IPS DF 19.7 (cell line): ENCODE data around the gene CCT3.
"Not testable (repeated sequence)": the region's sequence is repeated elsewhere in the genome, so short reads cannot be mapped to it uniquely, and the experiment has no call there.

Source experiments
- DNase-seq: peaks from one replicate; pipeline ENCODE4 v3.0.0-alpha.2; 2013; ENCODE audit warnings: low read depth, low spot score

CCT3 gene

DNA sequence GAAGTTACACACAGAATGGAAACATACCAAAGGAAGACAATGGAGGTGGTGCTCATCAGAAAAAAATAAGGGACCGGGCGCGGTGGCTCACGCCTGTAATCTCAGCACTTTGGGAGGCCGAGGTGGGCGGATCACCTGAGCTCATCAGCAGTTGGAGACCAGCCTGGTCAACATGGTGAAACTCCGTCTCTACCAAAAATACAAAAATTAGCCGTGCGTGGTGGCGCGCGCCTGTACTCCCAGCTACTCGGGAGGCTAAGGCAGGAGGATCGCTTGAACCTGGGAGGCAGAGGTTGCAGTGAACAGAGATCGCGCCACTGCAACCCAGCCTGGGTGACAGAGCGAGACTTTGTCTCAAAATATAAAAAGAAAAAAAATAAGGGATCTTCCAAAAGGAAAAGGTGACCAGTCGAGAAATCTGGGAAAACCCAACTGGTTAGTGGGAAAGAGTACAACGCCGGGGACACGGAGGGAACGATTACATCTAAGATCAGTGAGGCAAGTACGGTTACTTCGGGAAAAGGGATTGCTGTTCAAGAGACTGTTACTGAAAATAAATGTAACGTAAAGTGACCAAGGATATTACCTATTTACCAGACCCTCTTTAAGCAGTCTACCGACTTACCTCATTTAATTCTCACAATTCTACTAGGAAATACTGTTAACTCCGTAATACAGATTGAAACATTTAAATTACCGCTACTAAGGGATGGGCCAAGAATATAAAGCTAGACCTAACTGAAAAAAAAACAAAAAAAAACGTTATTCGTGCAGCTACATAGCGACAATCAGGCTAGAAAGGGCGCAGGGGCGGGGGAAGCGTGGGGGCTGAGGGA, 822 bp downstream of the CCT3 start:
- DNase-seq = no peak

DNA sequence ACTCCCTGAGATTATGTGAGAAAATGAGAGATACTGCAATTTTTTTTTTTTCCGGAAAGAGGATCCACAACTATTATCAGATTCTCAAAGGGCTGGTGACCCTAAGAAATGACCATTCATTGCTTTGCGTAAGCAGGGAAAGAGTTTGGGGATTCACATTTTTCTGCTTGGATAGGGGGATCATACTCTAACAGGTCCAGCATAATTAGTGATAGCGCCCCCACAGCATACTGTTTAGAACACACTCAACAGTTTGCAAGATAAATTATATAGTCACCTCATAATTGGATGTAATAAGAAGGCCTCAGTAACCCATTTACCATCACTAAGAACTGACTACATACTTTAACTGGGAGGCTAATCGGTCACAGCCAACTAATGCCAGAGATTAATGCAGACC, 1.9 kb downstream of the CCT3 start:
- DNase-seq = no peak

DNA sequence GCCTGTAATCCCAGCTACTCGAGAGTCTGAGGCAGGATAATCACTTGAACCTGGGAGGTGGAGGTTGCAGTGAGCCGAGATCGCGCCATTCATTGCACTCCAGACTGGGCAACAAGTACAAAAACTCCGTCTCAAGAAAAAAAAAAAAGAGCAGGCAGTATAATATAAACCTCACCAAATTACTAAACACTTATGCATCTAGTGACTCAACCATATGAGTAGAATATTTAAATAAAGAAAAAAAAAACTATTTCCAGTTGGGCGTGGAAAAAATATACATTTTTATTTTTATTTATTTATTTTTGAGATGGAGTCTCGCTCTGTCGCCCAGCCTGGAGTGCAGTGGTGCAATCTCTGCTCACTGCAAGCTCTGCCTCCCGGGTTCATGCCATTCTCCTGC, 14.9 kb downstream of the CCT3 start:
- not testable (repeated sequence) for DNase-seq

DNA sequence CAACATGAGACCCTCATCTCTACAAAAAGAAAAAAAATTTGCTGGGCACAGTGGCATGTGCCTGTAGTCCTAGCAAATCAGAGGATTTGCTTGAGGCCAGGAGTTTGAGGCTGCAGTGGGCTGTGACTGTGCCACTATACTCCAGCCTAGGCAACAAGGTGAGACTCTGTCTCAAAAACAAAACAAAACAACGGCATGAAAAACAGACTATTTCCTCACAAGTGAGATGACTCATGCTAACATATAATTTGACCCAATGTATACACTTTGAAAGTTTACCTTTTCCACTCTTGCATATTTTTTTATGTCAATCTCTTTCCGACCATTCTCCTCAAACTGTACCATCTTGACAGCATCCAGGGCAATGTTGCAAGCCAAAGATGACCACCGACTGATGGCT, 17.5 kb downstream of the CCT3 start:
- DNase-seq = no peak

DNA sequence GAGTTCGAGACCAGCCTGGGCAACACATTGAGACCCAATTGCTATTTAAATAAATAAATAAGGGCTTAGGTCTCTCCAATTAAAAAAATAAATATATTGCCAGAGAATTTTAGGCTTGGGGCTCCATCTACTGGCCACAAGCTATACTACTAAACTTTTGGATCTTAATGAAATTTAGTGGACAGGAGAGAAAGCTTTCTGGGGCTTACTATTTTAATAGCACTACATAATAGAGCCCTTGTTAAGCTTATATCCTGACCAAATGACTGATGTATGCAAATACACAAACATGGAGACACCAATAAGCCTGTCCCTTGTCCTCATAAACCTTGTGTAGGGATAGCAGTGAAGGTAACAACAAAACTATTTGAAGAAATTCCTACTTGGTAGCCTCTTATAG, 18.4 kb downstream of the CCT3 start:
- no peak for DNase-seq

DNA sequence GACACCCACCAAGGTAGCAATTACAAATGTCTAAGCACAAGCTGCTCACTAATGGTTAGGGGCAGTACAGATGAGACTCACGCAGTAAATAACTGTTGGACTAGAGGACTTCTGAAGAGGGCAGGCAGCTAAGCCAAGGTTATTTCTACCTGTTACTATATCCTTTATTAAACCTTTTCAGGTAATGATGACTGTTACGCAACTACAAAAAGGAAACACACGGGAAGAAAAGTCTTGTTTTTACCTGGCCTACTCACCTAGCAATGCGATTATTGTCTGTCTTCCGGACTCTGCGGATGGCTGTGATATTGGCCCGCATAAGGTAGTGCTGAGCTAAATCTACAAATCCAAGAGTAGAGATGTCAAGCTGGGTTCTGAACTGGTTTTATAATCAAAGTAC, 21.2 kb downstream of the CCT3 start:
- DNase-seq = no peak

DNA sequence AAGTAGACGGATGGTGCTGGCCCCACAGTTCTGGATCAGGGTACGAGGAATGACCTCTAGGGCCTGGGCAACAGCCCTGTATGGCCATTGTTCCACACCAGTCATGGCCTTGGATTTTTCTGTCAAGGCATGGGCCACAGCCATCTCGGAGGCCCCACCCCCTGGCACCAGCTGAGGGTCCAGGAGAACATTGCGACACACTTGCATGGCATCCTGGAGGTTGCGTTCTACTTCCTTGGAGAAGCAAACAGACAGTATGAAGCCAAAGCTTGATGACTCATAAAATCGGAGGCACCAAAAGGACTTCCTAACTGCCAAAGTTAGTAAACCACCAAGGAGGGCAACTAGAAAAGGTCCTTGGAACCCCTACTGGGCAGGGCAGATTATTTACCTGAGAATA, 27.1 kb downstream of the CCT3 start:
- no peak for DNase-seq

DNA sequence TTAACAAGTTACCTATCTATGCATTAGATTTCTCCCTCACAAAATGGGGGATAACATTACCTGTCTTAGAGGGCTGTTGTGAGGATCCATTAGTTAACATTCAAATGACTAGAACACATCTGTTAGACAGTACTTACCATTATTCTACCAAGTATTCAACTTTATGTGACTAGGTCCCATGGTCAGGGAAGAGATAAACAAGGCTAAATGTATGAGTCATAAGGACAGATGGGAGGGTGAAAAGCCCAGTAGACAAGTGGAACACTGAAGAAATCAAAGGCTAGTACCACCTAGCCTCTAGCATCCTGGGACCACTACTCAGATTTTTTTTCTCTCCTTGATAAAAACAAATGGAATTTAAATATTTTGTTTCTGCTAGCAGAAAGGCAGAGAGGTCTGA, 30.0 kb downstream of the CCT3 start:
- no peak for DNase-seq

DNA sequence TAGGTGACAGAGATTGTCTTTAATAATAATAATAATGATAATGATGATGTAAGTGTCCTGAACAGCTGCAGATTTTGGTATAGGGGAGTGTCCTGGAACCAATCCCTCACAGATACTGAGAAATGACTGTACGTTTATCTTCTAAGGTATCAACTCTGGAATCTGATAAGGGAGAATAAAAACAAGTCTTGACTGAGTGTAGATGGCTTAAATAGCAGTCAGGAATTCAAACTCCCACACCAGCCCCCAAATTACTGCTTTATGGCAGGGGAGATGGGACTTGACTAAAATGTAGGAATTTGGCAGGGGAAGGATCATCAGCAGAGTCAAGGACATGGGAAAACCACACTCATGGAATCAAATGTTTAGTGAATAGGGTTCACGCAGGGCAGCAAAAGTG, 32.9 kb downstream of the CCT3 start:
- DNase-seq = no peak

DNA sequence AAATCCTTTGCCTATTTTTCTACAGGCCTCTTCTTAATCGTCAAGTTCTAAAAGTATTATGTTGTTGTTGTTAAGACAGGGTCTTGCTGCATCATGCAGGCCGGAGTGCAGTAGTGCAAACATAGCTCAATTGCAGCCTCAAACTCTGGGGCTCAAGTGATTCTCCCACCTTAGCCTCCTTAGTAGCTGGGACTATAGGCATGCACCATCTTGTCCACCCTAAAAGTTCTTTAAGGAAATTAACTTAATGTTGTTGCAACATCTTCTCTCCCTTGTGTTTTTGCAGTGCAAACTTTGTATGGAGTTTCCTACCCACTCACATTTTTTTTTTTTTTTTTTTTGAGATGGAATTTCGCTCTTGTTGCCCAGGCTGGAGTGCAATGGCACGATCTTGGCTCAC, 34.9 kb downstream of the CCT3 start:
- DNase-seq = no peak

DNA sequence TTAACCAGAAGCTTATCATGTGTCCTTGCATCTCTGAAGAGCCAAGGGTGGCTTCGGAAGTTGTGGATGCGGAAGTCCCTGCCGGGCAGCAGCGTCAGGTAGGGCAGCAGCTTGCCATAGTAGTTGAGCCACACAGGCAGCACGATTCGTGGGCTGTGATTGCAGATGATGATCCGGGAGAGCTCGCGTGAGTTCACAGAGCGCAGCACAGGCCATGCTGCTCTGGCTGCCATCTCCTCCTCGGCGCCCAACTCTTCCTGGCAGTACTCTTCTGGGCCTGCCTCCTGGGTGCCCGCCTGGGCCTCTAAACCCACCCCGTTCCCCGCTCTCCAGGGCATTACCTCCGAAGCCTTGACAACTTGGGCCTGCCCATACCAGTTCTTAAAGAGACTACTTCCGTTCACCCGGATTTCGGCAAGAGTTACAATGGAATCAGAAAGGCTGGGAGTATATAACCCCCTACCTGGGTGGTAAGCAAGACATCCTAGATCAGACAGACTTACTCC, 39.2 kb downstream of the CCT3 start, which contains the start of gene VHLL:
Gene VHLL, minus strand, starts transcription at position 456 of the 506 bp plus-strand sequence. Its CDS starts 118 bp downstream, at position 338.
- no peak for DNase-seq

DNA sequence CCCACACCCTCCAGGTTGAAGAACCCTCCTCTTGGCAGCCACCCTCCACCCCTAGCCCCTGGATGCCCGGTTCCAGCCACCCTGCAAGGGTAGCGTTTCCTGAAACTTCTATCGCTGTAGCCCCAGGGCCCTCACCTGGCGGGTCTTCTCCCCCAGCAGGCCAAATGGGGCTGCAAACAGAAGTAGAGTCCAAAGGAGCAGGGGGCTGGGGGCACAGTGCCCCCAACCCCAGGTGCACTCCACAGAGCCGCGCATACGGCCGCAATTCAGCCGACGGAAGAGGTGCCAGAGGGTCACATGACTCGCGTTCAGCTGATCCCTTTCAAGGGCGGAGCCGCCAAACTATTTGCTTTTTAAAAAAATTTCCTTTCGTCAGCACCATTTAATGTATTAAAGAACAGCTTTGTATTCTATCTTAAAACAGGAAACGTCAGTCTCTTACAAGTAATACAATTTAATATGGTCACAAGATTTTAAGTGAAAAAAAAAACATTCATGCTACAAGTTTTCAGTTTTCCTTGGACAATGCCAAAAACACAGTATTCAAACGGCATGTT, 42.6 kb downstream of the CCT3 start, which contains the start of gene GLMP:
Gene GLMP, minus strand, starts transcription at position 289 of the 557 bp plus-strand sequence. Its CDS starts 34 bp downstream, at position 255.
- no peak for DNase-seq

DNA sequence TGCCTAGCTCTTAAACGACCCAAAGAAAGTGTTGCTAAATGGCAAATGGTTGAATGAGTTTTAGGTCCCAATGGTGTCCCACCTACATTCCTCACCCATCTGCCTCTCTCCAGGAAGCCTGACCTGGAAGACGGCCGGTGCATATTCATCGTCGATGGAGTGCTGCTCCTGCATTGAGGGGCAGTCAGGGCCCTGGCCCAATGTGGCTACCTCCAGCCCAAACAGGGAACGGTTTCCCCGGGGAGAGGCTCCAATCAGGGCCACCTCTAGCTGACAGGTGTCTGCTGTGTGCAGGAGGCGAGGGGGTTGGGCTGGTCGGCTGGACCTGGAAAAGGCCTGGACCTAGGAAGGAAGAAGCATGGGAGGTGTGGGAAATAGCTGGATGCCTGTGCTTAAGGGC, 44.2 kb downstream of the CCT3 start:
- no peak for DNase-seq

DNA sequence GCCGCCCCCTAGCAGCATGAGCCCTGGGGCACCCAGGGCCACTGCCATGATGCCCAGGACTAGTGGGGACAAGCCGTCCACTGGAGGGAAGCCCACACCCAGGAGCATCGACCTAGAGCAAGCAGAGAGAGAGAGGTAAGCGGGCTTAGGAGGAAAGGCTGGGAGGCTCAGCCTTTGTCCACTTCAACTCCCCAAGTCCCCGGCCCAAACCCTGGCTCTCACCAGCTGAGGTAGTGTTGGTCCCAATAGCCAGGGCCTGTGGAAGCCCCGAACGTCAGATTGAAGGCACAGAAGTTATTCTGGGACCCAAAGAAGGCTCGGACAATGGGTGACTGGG, 45.0 kb downstream of the CCT3 start:
- DNase-seq = no peak

DNA sequence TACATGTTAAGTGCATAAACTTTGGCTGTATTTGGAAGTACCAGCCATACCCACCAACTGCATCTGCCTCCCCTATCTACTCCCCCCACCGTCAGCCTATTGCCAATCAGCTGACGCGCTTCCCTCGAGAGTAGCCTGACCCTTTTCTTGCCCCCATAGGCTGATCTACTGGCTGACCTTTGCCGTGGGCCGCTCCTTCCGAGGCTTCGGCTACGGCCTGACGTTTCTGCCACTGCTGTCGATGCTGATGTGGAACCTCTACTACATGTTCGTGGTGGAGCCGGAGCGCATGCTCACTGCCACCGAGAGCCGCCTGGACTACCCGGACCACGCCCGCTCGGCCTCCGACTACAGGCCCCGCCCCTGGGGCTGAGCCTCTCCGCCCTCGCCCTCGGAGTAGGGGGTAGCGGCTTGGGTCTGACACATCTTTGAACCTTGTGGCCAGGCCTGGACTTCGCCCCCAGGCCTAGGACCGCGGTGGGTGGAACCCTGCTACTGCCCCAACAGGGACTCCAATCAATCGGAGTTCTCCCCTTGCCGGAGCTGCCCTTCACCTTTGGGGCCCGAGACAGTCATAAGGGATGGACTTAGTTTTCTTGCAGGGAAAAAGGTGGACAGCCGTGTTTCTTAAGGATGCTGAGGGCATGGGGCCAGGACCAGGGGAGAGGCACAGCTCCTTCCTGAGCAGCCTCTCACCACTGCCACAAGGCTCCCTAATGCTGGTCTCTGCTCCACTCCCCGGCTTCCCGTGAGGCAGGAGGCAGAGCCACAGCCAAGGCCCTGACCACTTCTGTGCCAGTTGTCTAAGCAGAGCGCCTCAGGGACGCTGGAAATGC, 46.6 kb downstream of the CCT3 start:
- DNase-seq = peak; percentile 71

DNA sequence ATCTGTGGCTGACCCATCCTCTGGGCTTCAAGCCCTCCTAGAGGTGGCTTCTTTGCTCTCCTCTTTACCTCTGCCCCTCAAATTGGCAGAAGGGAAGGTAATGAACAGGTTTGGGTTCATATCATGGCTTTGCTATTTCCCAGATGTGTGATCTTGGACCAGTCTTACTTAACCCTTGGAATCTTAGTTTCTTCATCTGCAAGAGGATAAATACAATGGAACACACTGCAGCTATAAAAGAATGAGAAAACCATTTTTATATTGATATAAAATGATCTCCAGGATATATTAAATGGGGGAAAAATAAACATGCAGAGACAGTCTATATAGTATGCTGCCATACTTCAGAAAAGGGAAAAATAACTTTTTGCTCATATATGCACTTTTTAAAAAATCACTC, 48.2 kb downstream of the CCT3 start:
- no peak for DNase-seq

DNA sequence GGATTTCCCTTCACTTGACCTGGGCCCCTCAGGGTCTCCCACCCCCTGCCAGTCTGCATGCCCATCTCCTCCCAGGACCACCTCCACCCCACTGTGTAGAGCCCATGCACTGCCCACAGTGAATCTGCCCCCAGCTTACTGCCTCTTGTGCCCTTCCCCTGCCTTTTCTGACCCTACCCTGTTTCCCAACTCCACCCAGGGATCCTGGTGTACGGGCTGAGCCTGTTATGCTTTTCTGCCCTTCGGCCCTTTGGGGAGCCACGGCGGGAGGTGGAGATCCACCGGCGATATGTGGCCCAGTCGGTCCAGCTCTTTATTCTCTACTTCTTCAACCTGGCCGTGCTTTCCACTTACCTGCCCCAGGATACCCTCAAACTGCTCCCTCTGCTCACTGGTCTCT, 52.0 kb downstream of the CCT3 start:
- DNase-seq = no peak

DNA sequence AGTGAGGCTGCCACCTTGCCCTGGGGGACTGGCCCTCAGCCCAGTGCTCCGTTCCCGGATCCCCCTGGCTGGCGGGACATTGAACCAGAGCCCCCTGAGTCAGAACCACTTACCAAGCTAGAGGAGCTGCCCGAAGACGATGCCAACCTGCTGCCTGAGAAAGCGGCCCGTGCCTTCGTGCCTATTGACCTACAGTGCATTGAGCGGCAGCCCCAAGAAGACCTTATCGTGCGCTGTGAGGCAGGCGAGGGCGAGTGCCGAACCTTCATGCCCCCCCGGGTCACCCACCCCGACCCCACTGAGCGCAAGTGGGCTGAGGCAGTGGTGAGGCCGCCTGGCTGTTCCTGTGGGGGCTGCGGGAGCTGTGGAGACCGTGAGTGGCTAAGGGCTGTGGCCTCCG, 52.7 kb downstream of the CCT3 start:
- DNase-seq = no peak

DNA sequence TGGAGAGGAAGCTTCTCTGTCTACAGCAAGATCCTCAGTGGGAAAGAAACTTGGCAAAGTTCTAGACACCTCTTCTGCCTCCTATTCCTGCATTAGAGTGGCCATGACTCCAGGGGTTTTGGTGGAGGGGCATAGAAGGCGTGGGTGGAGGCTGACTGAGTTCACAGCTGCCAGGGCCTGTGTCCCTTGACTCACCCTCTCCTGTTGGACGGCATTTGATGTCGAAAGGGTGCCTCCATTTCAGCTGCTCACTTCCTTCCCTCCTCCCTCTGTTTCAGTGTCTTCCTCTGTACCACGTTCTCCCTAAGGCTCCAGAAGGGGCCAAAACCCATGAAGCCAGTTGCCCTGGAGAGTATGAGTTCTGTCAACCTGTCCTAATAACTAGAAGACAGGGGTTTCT, 53.3 kb downstream of the CCT3 start:
- no peak for DNase-seq

DNA sequence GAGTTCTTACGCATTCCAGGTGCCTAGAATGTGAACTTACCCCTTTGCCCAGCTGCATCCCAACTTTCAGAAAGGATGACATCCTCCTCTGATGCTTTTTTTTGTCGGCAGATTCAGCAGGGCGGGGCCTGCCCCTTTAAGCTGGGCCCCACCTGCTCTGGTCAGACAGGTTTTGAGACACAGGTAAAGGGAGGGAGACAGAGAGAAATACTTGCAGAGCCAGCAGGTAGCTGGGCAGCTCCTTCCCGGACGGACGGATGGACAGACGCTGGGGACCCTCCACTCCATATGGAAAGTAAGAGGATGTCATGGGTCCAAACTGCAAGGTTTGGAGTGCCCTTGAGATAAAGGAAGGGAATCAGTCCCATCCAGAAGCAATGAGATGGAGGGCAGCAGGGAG, 54.0 kb downstream of the CCT3 start, which contains the start of gene TMEM79:
Gene TMEM79, plus strand, starts transcription at position 214 of the 400 bp plus-strand sequence. CDS start 902 bp downstream, outside the sequence.
- no peak for DNase-seq

DNA sequence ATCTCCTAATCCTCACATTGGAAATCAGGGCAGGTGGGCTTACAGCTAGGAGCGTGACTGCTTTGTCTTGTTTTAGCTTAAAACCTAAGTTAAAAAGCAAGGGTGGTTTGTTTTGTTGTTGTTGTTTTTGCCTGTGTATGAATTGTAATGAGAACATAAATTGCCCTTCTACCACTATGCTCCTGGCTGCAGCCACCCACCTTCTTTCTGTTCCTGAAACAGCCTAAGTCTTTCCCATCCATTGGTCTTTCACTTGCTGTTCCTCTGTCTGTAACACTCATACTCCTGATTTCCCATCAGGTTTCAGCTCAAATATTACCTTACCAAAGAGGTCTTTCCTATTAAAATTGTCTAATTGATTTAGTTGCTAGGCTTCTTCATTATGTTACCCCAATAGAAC, 54.6 kb downstream of the CCT3 start:
- DNase-seq = no peak
